Activated CD4-positive, alpha-beta T cell treated with anti-CD3 and anti-CD28 coated beads, Interleukin-2, amount 50 U/mL, for 1 hour (primary cell): Measurements from ENCODE around the gene XPOT.

Experiments
- DNase-seq: peaks from one replicate; pipeline ENCODE4 v3.0.0-alpha.2; 2020

Gene XPOT

GRCh38 chr12:64470495-64470894 is 66.3 kb downstream of the XPOT start:
- no peak for DNase-seq

GRCh38 chr12:64473176-64473575 is 69.0 kb downstream of the XPOT start:
- no peak for DNase-seq

GRCh38 chr12:64475518-64475917 is 71.3 kb downstream of the XPOT start:
- no peak for DNase-seq

- DNase-seq = no peak
These were observed 72.7 kb downstream of the XPOT start for GRCh38 chr12:64476844-64477243.

GRCh38 chr12:64478661-64479060 is 74.5 kb downstream of the XPOT start:
- DNase-seq = no peak

- DNase-seq = no peak
These were observed 76.0 kb downstream of the XPOT start for GRCh38 chr12:64480148-64480547.

- DNase-seq = no peak
These were observed 82.5 kb downstream of the XPOT start for GRCh38 chr12:64486657-64487056.

GRCh38 chr12:64491718-64492117 is 87.5 kb downstream of the XPOT start:
- no peak for DNase-seq

GRCh38 chr12:64493513-64493912 is 89.3 kb downstream of the XPOT start:
- DNase-seq = no peak

GRCh38 chr12:64494998-64495729 is 91.0 kb downstream of the XPOT start:
- no peak for DNase-seq

- no peak for DNase-seq
These were observed 92.7 kb downstream of the XPOT start for GRCh38 chr12:64496839-64497400.

GRCh38 chr12:64497484-64497883 is 93.3 kb downstream of the XPOT start:
- no peak for DNase-seq

- DNase-seq = no peak
These were observed 93.7 kb downstream of the XPOT start for GRCh38 chr12:64497903-64498302.

- DNase-seq = no peak
These were observed 96.2 kb downstream of the XPOT start for GRCh38 chr12:64500394-64500793.
